GM18511 (cell line): ENCODE data around the gene METTL8.
"Not testable (repeated sequence)": the region's sequence is repeated elsewhere in the genome, so short reads cannot be mapped to it uniquely, and the experiment has no call there.

Experiments
- ATAC-seq: cut with Tn5 transposase; IDR thresholded peaks from one replicate; pipeline ENCODE4 v1.9.1; 2021; ENCODE audit warnings: mild to moderate bottlenecking, moderate library complexity; ENCODE audit not compliant: unreplicated experiment

The METTL8 gene

GRCh38 chr2:171315781-171316180 lies 118.0 kb downstream of the METTL8 start:
- ATAC-seq = no peak

- ATAC-seq = not testable (repeated sequence)
These were observed 121.6 kb downstream of the METTL8 start for GRCh38 chr2:171312182-171312581.

DNA sequence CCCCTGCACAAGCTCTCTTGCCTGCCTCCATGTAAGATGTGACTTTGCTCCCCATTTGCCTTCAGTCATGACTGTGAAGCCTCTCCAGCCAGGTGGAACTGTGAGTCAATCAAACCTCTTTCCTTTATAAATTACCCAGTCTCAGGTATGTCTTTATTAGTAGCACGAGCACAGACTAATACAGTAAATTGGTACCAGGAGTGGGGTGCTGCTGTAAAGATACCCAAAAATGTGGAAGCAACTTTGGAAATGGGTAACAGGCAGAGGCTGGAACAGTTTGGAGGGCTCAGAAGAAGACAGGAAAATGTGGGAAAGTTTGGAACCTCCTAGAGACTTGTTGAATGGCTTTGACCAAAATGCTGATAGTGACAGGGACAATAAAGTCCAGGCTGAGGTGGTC lies 122.2 kb downstream of the METTL8 start:
- not testable (repeated sequence) for ATAC-seq

GRCh38 chr2:171310889-171311288 lies 122.9 kb downstream of the METTL8 start:
- no peak for ATAC-seq

DNA sequence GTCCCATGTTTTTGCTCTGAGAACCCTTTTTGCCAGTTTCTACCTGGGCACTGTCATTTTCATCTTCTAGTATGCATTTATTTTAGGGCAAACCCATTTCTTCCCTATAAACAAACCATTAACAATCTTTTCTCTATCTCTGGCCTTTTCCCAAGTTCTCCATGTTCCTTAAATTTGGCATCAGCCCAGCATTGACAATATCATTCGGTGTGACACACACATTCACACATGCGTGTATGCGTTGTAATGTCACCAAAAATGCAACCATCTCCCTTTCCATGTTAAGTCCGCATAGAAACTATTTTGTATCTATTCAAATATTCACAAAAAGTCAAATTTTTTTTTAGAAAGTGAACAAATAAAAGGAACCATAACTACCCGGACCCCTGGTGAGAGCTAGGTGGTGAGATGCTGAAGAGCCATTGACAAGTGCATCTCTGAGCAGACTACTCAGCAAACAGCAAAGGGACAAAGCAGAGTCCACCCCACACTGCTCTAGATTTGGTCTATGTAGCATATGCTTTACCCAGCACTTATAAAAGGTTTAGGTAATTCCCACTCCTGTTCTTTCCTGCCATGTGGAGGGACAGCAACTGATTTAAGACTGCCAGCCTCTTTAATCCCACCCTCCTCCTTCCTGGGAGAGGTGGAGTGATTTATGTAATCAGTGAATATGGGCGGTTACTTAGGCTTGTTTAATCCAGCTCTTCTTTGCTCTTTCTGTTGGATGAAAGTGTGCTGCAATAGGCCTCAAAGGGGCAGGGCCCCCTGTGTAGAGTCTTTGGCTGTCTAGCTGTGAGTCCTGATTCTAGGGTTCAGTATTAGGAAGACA lies 124.1 kb downstream of the METTL8 start:
- no peak for ATAC-seq

- no peak for ATAC-seq
These were observed 125.3 kb downstream of the METTL8 start for GRCh38 chr2:171308280-171309054.

DNA sequence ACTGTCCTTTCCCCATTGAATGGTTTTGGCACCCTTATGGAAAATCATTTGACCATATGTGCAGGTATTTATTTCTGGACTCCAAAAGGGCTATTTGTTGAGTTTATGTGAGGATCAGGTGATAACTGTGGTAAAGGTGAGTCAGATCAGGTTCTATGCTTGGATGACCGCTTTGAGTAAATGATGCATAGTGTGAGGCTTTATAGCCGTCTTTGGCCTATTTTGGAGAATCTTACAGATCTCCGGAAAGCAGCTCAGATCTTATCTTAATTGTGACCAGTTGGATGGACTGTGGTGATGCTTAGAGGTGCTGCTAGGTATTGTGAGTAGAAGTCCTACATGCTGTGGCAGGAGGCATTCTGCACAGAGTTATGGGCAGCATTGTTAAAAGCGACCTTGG lies 126.2 kb downstream of the METTL8 start:
- peak; percentile 92 for ATAC-seq

DNA sequence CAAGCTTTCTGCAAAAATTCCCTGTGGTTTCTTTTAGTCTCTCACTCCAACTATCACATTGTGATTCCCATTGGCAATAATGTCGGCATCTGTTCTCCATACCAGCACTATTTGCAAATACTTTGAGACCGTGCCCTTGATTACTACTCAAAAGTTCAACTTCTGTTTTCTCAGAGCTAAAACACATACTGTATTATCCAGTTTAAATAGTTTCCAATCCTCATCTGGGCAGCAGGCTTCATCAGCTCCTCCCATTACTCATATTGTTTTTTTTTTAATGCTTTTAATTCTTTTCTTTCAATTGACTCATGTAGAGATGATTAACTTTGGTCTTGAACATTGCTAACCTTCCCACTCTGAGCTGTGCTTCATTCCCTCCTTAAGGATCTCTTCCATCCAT lies 135.8 kb downstream of the METTL8 start:
- no peak for ATAC-seq

- ATAC-seq = no peak
These were observed 139.2 kb downstream of the METTL8 start for GRCh38 chr2:171294608-171295007.

DNA sequence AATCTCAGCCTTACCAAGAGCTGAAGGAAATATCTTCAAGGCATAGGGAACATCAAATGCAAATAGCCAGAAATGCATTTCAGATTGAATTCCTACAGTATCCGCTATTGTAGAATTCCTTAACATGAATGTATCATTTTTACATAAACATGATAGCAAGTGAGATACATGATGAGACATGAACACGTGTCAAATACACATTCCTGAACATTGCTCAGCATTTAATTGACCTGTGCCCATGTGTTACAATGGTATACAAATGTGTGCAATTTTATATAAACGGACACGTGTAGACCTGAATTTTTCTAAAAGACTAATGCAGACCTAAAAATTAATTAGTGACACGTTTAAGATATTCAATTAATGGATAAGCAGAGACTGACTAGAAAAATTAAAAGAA lies 140.1 kb downstream of the METTL8 start:
- ATAC-seq = no peak

- no peak for ATAC-seq
These were observed 143.8 kb downstream of the METTL8 start for GRCh38 chr2:171289991-171290390.

DNA sequence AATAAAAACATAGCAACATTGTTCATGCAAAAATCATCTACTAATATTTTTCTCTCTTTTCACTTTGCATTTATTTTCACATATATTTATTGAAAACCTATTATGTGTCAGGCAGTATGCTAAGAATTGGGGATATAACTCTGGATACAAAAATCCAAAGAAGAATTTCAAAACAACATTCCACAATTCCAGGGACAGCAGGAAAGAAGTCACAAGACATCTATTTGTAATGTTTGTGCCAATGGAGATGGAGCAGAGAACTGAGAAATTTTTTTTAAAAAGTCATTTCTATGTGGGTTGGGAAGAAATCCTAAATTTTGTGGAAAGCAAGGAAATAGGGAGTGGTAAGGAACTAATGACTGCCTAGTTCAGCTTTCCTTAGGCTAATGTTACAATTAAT lies 144.5 kb downstream of the METTL8 start:
- ATAC-seq = no peak

DNA sequence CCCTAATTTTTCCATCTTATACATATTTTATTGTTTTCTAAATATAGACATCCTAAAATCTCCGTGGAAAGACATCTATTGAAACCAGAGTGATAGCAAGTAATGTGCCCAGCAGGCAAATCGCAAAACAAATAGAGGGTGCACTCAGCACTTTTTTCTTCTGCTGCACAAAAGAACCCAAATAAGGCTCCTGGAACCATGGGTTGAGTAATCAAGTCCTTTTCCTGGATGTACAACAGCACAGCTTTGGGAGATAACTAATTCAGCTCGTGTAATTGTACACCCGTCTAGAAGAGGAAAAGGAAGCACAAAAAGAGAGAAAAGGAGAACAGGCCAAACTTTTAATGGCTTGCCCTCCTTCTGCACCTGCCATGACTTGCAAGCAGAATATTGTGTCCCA lies 146.2 kb downstream of the METTL8 start:
- no peak for ATAC-seq

DNA sequence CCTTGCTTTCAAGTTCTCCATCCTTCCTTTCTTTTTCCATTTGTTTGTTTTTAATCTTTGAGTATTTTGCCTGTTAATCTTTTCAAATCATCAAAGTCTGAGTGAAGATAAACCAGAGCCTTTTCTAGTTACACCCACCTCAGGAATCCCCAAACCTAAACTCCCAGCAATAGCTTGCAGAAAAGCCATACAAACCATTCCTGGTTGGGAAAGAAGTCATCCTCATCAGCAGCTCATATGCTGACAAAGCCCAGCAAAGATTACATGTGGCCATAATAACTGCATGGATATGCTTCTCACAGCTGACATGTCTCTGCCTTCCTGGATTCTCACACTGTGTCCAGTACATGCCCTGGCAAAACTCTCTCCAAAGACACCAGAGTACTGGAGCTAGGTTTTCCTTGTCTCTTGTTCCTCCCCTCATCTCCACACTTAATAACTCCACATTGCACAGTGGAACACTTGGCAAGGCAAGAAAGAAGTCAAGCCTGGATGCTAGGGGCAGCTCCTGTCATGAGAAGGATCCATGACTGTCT lies 146.7 kb downstream of the METTL8 start:
- no peak for ATAC-seq

DNA sequence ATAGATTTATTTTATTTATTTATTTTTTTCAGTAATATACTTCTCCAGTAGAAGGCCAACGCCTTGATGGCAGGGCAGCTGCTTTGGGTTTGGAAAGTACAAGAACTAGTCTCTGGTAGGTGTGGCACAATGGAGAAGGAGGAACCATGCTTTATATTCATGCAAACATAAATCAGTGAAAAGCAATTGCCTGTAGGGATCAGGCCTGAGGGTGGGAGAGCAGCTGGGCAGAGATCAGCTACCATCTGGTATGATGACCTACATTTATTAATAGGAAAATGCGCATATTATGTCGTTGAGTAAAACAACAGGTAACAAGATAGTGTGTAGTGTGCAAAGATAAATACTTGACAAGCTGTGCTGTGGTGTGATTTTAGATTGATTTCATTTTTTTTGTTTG lies 152.7 kb downstream of the METTL8 start:
- no peak for ATAC-seq

DNA sequence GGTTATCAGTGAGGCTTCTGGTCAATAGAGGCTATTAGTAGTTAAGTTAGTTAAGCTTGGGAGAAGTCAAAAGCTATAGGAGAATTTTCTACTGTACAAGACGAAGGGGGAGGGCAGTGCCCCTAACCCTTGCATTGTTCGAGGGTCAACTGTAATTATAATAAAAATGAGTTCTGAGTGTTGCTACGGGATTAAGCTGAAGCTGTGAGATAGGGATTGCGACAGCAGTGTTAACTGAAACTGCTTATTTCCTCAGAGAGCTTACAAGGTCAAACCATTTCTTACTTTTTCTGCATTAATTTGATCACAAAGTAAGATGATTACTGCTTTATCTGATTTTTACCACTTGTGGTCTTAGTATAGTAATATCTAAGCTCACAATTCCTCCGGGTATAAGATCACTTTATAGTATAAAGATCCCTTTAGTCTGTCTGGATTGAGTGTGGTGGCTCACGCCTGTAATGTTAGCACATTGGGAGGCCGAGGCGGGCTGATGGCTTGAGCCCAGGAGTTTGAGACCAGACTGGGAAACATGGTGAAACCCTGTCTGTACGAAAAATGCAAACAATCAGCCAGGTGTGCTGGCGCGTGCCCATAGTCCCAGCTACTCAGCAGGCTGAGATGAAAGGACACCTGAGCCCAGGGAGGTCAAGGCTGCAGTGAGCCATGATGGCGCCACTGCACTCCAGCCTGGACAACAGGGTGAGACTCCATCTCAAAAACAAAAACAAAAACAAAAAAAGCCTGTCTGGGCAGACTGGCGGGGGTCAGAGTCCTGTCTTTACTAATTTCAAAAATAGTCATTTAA lies 153.6 kb downstream of the METTL8 start:
- no peak for ATAC-seq

- no peak for ATAC-seq
These were observed 159.0 kb downstream of the METTL8 start for GRCh38 chr2:171274757-171275156.

DNA sequence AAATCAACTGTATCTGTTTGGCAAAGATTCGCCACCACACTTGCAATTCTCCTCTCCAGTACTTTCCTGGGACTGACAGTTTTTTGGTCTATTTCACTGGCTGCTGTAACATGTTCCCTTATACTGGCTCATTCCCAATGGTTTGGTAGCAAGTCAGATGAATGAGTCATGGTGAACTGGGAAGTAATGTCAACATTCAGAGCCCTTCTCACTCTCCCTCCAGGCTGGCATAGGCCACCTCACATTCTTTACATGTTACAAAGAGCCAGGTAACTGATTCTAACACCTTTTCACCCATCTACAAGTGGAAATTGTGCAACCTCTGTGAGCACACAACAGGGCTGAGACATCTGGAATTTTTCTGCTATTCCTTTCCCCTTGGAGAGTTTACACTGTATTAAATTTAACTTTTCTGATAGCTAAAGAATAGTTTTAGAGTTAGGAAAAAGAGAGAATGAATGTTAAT lies 161.8 kb downstream of the METTL8 start:
- no peak for ATAC-seq

- no peak for ATAC-seq
These were observed 162.4 kb downstream of the METTL8 start for GRCh38 chr2:171271386-171271785.

- ATAC-seq = no peak
These were observed 165.7 kb downstream of the METTL8 start for GRCh38 chr2:171267855-171268629.
